LoVo (cell line): ENCODE results near the gene LDLRAD3.
A peak's percentile ranks its signal among the peaks of the same experiment; 100 is the strongest.

ENCODE experiments used
- DNase-seq: peaks from one replicate; pipeline ENCODE4 v3.0.0-alpha.2; 2016; ENCODE audit warnings: low spot score

LDLRAD3 gene

GRCh38 chr11:35962369-35963138 lies 18.7 kb downstream of the LDLRAD3 start:
- no peak for DNase-seq

GRCh38 chr11:35963911-35964310 lies 20.0 kb downstream of the LDLRAD3 start:
- DNase-seq: no peak

GRCh38 chr11:35964841-35965240 lies 21.0 kb downstream of the LDLRAD3 start:
- no peak for DNase-seq

DNA sequence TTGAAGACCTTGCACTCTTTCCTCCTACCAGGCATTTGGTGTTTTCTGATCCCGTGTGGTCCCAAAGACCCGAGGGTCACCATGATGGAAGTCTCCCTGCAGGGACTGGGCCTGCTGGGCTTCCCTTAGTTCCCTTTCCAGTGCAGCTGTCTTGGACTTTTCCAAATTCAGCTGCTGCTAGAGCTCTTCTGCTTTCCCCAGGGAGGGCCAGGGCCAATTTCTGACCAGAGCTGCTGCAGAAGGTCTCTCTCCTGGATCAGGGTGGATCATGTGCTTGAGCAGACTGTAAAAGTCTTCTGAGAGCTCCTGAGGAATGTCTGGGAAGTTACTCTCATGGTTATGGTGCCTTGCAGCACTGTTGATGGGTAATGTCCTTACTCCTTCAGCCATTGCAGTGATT lies 23.2 kb downstream of the LDLRAD3 start:
- no peak for DNase-seq

GRCh38 chr11:35968386-35969088 lies 24.7 kb downstream of the LDLRAD3 start:
- DNase-seq: no peak

GRCh38 chr11:35969089-35970042 lies 25.5 kb downstream of the LDLRAD3 start:
- DNase-seq: peak; percentile 12

GRCh38 chr11:35970445-35970844 lies 26.6 kb downstream of the LDLRAD3 start:
- no peak for DNase-seq

- no peak for DNase-seq
Measured at GRCh38 chr11:35971841-35972422, 28.1 kb downstream of the LDLRAD3 start.

DNA sequence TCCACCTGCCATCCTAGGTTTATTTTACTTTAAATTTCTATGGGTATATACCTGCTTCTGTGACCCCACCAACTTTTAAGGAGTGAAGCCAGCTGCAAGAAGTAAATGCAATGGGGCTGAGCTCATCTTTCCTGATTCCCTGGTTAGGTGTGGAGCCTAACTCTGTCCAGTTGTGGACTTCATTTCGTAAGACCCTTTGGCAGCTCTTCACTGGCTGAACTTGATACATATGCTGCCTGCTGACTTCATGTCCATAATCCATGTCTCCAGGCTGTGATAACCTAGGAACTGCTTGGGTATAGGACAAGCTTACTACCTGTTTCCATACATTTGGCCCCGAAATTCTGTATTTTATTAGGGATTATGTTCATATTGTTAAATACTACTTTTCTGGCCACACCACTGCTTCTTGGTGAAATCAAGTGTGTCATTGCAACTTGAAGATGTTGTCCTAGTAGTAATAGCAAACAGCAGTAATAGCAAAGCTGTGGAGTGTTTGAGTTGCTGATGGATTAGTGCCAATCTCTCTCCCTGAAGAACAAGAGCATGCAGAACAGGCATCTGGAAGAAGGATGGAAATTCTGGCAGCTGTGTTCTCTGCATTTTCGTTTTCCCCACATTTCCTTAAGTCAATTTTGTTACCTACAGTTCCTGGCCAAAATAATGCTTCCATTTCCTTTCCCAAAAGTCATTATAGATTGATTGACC lies 31.2 kb downstream of the LDLRAD3 start:
- no peak for DNase-seq

GRCh38 chr11:35976434-35976833 lies 32.6 kb downstream of the LDLRAD3 start:
- DNase-seq: no peak

GRCh38 chr11:35978183-35978582 lies 34.3 kb downstream of the LDLRAD3 start:
- DNase-seq: no peak

DNA sequence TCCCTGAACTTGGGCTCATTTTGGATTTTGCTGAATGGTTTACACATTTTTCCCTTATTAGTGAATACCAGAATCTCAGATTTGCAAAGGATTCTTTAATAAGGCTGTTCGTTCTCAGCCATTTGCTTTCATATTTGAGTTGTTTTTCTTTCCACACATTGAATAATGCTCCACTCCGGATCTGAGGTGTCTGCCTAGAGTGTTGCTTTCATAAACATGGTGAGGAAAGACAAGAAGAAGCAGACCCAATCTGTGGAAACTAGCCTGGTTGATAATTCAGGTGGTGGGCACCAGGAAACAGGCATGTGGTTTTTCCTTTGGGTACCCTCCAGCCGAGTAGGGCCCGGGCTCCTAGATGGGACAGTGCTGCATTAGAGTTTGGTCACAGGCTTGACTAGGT lies 35.0 kb downstream of the LDLRAD3 start:
- DNase-seq: no peak

- no peak for DNase-seq
Measured at GRCh38 chr11:35980686-35981390, 37.0 kb downstream of the LDLRAD3 start.

GRCh38 chr11:35981581-35981980 lies 37.7 kb downstream of the LDLRAD3 start:
- DNase-seq: no peak

- DNase-seq: no peak
Measured at GRCh38 chr11:35982061-35982460, 38.2 kb downstream of the LDLRAD3 start.

DNA sequence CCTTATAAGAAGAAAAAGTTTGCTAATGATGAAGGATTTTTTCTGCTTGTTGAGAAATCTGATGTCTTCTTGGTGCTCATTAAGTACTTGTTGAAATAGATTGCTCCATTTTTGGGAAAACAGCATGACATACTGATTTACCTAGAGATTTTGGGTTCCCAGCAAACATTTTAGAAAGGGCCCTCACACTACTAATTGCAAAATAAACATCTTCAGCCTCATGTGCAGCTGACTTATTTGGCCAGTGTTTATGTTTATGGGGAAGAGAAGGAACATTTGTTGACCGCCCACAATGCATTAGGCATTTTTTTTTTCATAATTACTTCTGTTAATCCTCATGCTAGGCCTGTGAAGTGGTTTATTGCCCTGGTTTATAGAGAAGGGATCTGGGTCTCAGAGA lies 40.1 kb downstream of the LDLRAD3 start:
- no peak for DNase-seq

DNA sequence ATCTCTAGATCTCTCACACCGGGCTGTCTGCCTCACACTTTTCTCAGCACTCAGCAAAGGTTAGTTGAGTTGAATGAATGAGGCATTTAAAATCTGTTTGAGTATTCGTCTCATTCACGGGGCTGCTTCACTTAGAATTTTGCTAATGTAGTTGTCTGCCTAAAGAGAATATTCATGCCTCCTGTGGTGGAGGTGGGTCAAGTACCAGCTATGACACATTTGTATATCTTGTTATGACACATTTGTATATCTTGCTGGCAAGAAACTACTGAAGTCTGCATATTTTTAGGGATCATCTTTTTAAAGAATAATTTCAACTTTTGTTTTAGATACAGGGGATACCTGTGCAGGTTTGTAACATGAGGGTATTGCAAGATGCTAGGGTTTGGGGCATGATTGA lies 43.1 kb downstream of the LDLRAD3 start:
- no peak for DNase-seq

DNA sequence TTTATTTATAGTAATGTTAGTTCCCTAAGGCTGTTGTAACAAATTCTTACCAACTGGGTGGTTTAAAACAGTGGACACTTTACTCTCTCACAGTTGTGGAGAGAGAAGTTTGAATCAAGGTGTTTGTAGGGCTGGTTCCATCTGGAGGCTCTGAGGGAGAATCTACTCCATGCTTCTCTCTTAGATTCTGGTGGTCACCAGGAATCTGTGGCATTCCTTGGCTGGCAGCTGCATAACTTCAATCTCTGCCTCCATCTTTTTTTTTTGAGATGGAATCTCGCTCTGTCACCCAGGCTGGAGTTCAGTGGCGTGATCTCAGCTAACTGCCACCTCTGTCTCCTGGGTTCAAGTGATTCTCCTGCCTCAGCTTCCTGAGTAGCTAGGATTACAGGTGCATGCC lies 46.3 kb downstream of the LDLRAD3 start:
- DNase-seq: no peak

DNA sequence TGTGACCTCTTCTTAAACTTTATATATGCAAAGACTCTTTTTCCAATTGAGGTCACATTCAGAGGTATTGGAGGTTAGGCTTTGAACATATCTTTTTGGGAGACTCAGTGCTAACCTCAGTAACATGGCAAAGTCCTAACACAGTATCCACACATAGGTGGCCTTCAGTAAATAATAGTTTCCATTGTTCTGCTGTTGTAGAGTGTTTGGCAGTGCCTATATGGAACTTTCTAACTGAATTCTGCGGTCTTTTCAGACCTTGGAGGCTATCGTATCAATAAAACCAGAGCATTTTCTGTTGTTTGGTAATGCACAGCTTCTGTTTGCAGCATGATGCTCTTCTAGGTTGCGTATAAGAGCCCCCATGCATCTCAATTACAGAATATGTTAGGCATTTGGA lies 47.0 kb downstream of the LDLRAD3 start:
- DNase-seq: no peak

DNA sequence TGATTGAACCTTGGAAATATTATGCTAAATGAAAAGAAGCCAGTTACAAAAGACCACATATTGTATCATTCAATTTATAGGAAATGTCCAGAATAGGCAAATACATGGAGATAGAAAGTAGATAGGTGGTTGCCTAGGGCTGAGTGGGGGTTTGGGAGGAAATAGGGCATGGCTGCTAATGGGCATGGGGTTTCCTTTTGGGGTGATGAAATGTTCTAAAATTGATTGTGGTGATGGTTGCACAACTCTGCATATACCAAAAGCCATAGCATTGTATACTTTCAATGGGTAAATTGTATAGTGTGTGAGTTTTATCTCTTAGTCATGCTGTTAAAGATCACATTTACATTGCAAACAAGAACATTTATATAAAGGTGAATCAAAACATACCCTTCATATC lies 48.7 kb downstream of the LDLRAD3 start:
- DNase-seq: no peak

GRCh38 chr11:35994421-35994820 lies 50.6 kb downstream of the LDLRAD3 start:
- no peak for DNase-seq
